Right atrium auricular region (tissue), 2 donors: ENCODE measurements around the gene RAB36. TPM values are rescaled to one million over a fixed set of nuclear protein-coding genes. Genes with fewer than 3 reads are reported as not detected.

ENCODE experiments used
- DNase-seq: peaks from one replicate; pipeline ENCODE4 v3.0.0-alpha.2; 2019; ENCODE audit warnings: low spot score
- H3K27ac ChIP-seq, 2 donors: fragments of 200-600 bp; sonication (generic); 1 replicate in 1 of 2; 2 replicates in 1 of 2; pipeline ENCODE4 v1.5.1; 2016 to 2019
- H3K27me3 ChIP-seq, 2 donors: fragments of 200-600 bp; sonication (generic); one replicate each; pipeline versions ENCODE4 v1.5.1 to v1.6.0; 2017 to 2019
- H3K36me3 ChIP-seq: fragments of 200-600 bp; sonication (generic); one replicate; pipeline ENCODE4 v1.5.1; 2016
- H3K4me1 ChIP-seq, 2 donors: fragments of 200-600 bp; sonication (generic); one replicate each; pipeline versions ENCODE4 v1.5.1 to v1.6.0; 2017 to 2019
- H3K4me3 ChIP-seq, 2 donors: fragments of 200-600 bp; sonication (generic); 1 replicate in 1 of 2; 2 replicates in 1 of 2; pipeline ENCODE4 v1.5.1; 2017 to 2019; ENCODE audit warnings: mild to moderate bottlenecking in 1 of 2, moderate library complexity in 1 of 2
- H3K9me3 ChIP-seq, 2 donors: fragments of 200-600 bp; sonication (generic); one replicate each; pipeline ENCODE4 v1.5.1; 2019
- total RNA-seq, 2 donors: library from RNA; depleted of rRNA; stranded (reverse); fragments of >200 nt; gene quantifications; one replicate each; pipeline ENCODE4 v1.1.0, GENCODE V29; 2016
- TF ChIP-seq, protein P1 (sequence below), 2 donors: fragments of 200-600 bp; sonication (generic); IDR thresholded peaks; one replicate each; pipeline ENCODE4 v1.5.1; 2019; ENCODE audit warnings: antibody characterized with exemption in 2 of 2

Gene RAB36
- total RNA-seq, 2 donors from 2014 or later: 0.59 to 2.0 TPM

DNA sequence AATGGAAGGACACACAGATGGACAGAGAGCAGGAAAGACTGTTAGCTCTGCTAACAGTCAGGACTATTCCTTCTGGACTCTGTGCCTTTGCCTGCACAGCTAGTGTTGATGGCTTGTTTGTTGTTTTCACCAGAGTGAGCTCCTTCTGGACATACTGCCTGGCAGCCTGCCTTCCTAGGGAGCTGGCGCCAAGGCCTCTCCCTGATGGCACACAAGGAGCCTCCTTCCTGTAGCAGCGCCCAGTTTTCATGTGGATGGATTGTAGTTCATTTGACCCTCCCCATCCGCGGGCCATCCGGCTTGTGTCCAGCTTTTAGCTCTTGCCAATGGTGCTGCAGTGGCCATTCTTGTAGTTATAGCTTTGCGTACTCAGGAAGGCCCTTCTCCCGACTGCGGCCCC is 18.4 kb downstream of the RAB36 start:
- no peaks in the 10 kb centered on the region for H3K9me3 ChIP-seq
- no peaks in the 10 kb centered on the region for H3K27me3 ChIP-seq
- no peaks in the 10 kb centered on the region for H3K4me1 ChIP-seq
- no peak for DNase-seq
- H3K27ac ChIP-seq: no peak overlapping the region
- H3K36me3 ChIP-seq: no peaks in the 10 kb centered on the region
- TF ChIP-seq, protein P1, sequence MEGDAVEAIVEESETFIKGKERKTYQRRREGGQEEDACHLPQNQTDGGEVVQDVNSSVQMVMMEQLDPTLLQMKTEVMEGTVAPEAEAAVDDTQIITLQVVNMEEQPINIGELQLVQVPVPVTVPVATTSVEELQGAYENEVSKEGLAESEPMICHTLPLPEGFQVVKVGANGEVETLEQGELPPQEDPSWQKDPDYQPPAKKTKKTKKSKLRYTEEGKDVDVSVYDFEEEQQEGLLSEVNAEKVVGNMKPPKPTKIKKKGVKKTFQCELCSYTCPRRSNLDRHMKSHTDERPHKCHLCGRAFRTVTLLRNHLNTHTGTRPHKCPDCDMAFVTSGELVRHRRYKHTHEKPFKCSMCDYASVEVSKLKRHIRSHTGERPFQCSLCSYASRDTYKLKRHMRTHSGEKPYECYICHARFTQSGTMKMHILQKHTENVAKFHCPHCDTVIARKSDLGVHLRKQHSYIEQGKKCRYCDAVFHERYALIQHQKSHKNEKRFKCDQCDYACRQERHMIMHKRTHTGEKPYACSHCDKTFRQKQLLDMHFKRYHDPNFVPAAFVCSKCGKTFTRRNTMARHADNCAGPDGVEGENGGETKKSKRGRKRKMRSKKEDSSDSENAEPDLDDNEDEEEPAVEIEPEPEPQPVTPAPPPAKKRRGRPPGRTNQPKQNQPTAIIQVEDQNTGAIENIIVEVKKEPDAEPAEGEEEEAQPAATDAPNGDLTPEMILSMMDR (IDR thresholded peaks at IDR 0.05): no peak
- H3K4me3 ChIP-seq: no peak overlapping the region

DNA sequence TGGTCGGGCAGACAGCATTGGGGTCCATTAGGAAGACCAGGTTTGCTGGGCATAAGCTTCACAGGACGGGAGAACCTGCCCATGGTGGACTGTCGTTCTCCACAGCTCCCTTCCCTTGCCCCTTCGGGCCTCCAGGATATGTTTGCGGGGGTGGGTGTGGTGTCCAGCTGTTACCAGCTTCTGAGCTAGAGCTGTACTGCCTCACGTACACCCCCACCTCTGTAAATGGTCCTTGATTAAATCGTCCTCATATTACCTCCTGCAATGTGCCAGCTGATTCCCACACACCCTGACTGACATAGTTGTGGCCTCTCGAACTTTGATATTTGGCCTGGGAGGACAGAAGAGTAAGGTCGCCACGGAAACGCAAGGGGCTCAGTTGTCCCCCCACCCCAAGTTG is 18.8 kb downstream of the RAB36 start:
- Histone ChIP-seq H3K27me3 (no peaks in the 10 kb centered on the region), H3K27ac (no peak overlapping the region), H3K4me3 (no peak overlapping the region), H3K36me3 (no peaks in the 10 kb centered on the region), H3K9me3 (no peaks in the 10 kb centered on the region), H3K4me1 (no peaks in the 10 kb centered on the region)
- TF ChIP-seq, protein P1 (IDR thresholded peaks at IDR 0.05): no peak
- DNase-seq: no peak

DNA sequence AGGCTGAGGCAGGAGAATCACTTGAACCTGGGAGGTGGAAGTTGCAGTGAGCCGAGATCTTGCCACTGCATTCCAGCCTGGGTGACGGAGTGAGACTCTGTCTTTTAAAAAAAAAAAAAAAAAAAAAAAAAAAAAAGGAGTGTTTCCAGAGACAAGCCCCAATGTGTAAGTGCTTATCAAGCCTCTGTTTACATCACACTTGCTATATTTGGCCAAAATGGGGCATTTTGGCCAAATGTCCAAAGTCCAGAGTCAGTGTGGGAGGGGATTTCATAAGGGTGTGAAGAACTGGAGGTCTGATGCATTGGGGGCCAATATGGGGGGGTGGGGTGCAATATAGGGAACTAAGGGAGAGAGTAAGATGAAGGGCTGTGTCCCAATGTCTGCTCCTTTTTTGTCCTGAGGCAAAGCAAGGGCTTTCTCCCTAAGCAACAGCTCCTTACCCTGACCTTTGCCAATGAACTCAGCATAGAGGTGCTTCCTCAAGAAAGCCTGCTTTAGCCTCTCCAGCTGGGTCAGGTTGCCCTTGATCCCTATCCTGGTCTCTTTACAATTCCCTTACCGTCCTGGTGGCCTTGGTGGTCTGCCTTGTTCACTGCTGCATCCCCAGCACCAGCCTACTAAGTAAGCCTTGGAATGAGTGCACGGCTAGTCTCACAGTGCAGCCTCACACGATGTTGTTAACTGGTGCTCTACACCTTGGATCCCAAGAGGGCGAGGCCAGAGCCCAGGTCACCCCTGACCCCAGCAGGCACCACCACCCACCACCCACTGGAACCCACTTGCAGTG is 21.0 kb downstream of the RAB36 start:
- TF ChIP-seq, protein P1 (IDR thresholded peaks at IDR 0.05): no peak
- H3K36me3 ChIP-seq: no peaks in the 10 kb centered on the region
- no peak for DNase-seq
- H3K27ac ChIP-seq: no peak overlapping the region
- no peaks in the 10 kb centered on the region for H3K27me3 ChIP-seq
- no peak overlapping the region for H3K4me3 ChIP-seq
- no peaks in the 10 kb centered on the region for H3K9me3 ChIP-seq
- no peaks in the 10 kb centered on the region for H3K4me1 ChIP-seq

DNA sequence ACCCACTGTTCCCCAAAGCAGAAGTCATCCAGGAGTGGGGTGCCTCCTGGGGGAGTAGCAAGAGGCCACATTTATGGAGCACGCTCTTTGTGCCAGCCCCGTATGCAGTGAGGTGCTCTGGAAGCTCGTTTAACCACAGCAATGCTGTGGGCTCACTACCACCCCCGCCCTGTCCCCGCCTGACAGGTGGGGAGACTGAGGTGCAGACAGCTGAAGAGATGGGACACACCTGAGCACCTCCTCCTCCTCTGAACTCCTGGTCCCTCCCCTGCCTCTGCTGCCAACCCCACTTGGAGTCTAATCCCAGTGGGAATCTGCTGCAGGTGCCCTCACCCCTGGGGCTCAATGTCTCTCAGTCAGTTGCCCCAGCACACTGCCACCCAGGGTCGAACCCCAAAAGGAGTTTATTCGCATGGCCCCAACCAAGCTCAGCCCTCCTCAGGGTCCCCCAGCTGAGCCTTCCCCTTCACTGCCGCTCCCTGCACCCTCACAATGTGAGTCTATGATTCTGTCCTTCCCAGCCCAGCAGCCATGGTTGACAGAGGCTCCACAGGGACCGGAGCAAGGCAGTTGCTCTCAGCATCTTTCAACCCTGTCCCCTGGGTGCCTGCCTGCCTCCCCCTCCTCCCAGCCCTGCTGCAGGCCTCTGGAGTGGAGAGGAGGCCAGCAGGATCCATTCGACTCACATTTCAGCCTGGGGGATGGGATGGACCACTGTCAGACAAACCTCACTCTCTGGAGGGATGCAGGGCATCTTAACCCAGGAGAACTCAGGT is 21.8 kb downstream of the RAB36 start:
- Histone ChIP-seq H3K36me3 (no peaks in the 10 kb centered on the region), H3K4me1 (no peaks in the 10 kb centered on the region), H3K9me3 (no peaks in the 10 kb centered on the region), H3K4me3 (no peak overlapping the region), H3K27me3 (no peaks in the 10 kb centered on the region), H3K27ac (no peak overlapping the region)
- DNase-seq: no peak
- TF ChIP-seq, protein P1 (IDR thresholded peaks at IDR 0.05): no peak

DNA sequence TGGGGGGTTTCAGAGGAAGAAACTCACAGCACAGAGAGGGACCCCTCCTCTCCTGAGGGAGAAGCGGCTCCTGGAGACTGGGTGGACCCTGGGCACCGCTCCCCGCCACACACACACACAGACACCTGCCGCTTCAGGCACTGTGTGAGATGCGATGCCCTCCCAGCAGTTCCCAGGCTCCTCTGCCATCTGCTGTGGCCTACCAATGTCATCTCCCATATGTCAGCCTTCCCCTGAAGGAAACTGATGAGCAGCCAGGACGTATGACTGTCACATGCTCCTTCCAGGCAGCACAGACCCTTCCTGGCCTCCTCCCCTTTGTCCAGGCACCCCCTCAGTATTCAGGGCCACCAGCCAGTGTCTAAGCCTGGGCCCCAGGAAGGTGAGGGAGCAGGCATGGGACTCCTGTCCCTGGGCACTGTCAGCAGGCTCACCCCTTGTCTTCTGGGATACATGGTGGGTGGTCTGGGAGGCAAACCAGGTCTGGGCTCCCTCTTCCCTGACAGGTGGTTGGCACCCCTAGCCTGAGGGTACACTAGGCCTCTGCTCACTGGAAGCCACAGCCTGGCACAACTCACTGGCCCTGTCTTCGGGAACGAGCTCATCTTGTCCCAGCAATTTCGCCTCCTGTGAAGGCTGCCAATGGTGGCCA is 23.2 kb downstream of the RAB36 start:
- H3K36me3 ChIP-seq: no peaks in the 10 kb centered on the region
- H3K4me1 ChIP-seq: no peaks in the 10 kb centered on the region
- no peak overlapping the region for H3K27ac ChIP-seq
- TF ChIP-seq, protein P1 (IDR thresholded peaks at IDR 0.05): no peak
- DNase-seq: no peak
- H3K4me3 ChIP-seq: no peak overlapping the region
- H3K9me3 ChIP-seq: no peaks in the 10 kb centered on the region
- H3K27me3 ChIP-seq: no peaks in the 10 kb centered on the region
